A549 (cell line): Measurements from ENCODE around the gene ZPBP2. TPM values are rescaled to one million over a fixed set of nuclear protein-coding genes. Genes with fewer than 3 reads are reported as not detected.

ENCODE experiments used
- ATAC-seq, 2 experiments: fragments of 200-7000 bp in 1 of 2; fragments of >200 bp in 1 of 2; cut with Nextera tagmentation in 1 of 2; cut with Tn5 transposase in 1 of 2; 3 replicates each; pipeline versions ENCODE4 v1.8.0 to v1.9.1; 2018 to 2020; ENCODE audit warnings: mild to moderate bottlenecking in 1 of 2, moderate library complexity in 1 of 2
- CTCF ChIA-PET: fragments of 300-600 bp; sonication (Branson Sonifier 250); formaldehyde crosslinking; extraction: SDS; loops from one replicate; lab custom pipeline; 2021; ENCODE audit warnings: antibody characterized with exemption, inconsistent platforms; lab: Yijun Ruan, JAX
- POLR2A ChIA-PET: fragments of 350-600 bp; formaldehyde crosslinking; extraction: SDS; loops from one replicate; lab custom pipeline; 2021; ENCODE audit warnings: antibody characterized with exemption, inconsistent platforms; lab: Yijun Ruan, JAX
- DNase-seq, 2 experiments: peaks; one replicate each; pipeline versions ENCODE4 v3.0.0 to v3.0.0-alpha.2; 2011 to 2016; ENCODE audit warnings: low read depth in 1 of 2, low spot score in 1 of 2
- FAIRE-seq: peaks from 2 replicates; lab custom pipeline; 2011; peaks lifted over from hg19 to GRCh38; lab: Jason Lieb, UNC
- H3K27ac ChIP-seq, 2 experiments: fragments of >200 bp; sonication (Bioruptor Twin); formaldehyde crosslinking; 3 replicates each; pipeline ENCODE4 v1.5.1; 2016 to 2017
- H3K4me1 ChIP-seq: fragments of >200 bp; sonication (Bioruptor Twin); formaldehyde crosslinking; 3 replicates; pipeline ENCODE4 v1.6.1; 2016
- H3K4me2 ChIP-seq: fragments of >200 bp; sonication (Bioruptor Twin); formaldehyde crosslinking; 3 replicates; pipeline ENCODE4 v1.6.1; 2016
- H3K4me3 ChIP-seq: fragments of >200 bp; sonication (Bioruptor Twin); formaldehyde crosslinking; 3 replicates; pipeline ENCODE4 v1.5.1; 2016
- H3K9me3 ChIP-seq: fragments of >200 bp; sonication (Bioruptor Twin); formaldehyde crosslinking; 3 replicates; pipeline ENCODE4 v1.6.1; 2016
- BHLHE40 ChIP-seq: IDR thresholded peaks from 2 replicates; pipeline ENCODE4 v1.6.1; 2012; ENCODE audit warnings: low read depth, low read length, inconsistent platforms
- CBX8 ChIP-seq: fragments of 200-600 bp; sonication (generic); IDR thresholded peaks from 2 replicates; pipeline ENCODE4 v1.6.1; 2016
- CEBPB ChIP-seq, 2 experiments: fragments of >200 bp in 1 of 2; sonication (Bioruptor Twin) in 1 of 2; formaldehyde crosslinking in 1 of 2; IDR thresholded peaks; 2 replicates each; pipeline ENCODE4 v1.6.1; 2012 to 2016
- CHD4 ChIP-seq: fragments of 200-600 bp; sonication (generic); IDR thresholded peaks from 2 replicates; pipeline ENCODE4 v1.6.1; 2016; ENCODE audit warnings: antibody characterized with exemption, mild to moderate bottlenecking, borderline replicate concordance
- CTCF ChIP-seq: fragments of >200 bp; sonication (Bioruptor Twin); formaldehyde crosslinking; IDR thresholded peaks from 3 replicates; pipeline ENCODE4 v1.5.1; 2016
- EP300 ChIP-seq, 2 experiments: fragments of >200 bp; sonication (Bioruptor Twin); formaldehyde crosslinking; IDR thresholded peaks; 2 replicates in 1 of 2; 3 replicates in 1 of 2; pipeline ENCODE4 v1.6.1; 2016 to 2017
- FOSB ChIP-seq: fragments of 250-450 bp; sonication (Bioruptor Pico); IDR thresholded peaks from 2 replicates; pipeline ENCODE4 v1.5.0; 2020; ENCODE audit warnings: mild to moderate bottlenecking, moderate library complexity
- HDAC2 ChIP-seq: fragments of 200-600 bp; sonication (generic); IDR thresholded peaks from 2 replicates; pipeline ENCODE4 v1.6.1; 2016
- HES2 ChIP-seq: fragments of >200 bp; sonication (Bioruptor Twin); formaldehyde crosslinking; IDR thresholded peaks from 2 replicates; pipeline ENCODE4 v1.6.1; 2016
- HEYL ChIP-seq: fragments of 250-450 bp; sonication (Bioruptor Pico); IDR thresholded peaks from 2 replicates; pipeline ENCODE4 v1.8.0; 2021; ENCODE audit warnings: mild to moderate bottlenecking, moderate library complexity
- HOXB13 ChIP-seq: fragments of 250-450 bp; sonication (Bioruptor Pico); IDR thresholded peaks from 2 replicates; pipeline ENCODE4 v1.5.0; 2020; ENCODE audit warnings: low read depth, mild to moderate bottlenecking, moderate library complexity
- KDM1A ChIP-seq: fragments of 200-600 bp; sonication (generic); IDR thresholded peaks from 2 replicates; pipeline ENCODE4 v1.6.1; 2016; ENCODE audit warnings: low read depth, mild to moderate bottlenecking
- MAX ChIP-seq: IDR thresholded peaks from 2 replicates; pipeline ENCODE4 v1.6.1; 2012
- MYC ChIP-seq: IDR thresholded peaks from 2 replicates; pipeline ENCODE4 v1.6.1; 2012; ENCODE audit warnings: mild to moderate bottlenecking, inconsistent platforms, low read length, improper control_type of control experiment, borderline replicate concordance
- POLR2AphosphoS2 ChIP-seq: conservative IDR thresholded peaks from 2 replicates; pipeline ENCODE4 v1.6.1; 2012; ENCODE audit warnings: low read length, improper control_type of control experiment, inconsistent platforms
- RAD21 ChIP-seq, 2 experiments: fragments of >200 bp in 1 of 2; sonication (Bioruptor Twin) in 1 of 2; formaldehyde crosslinking in 1 of 2; IDR thresholded peaks in 1 of 2; conservative IDR thresholded peaks in 1 of 2; 2 replicates in 1 of 2; 3 replicates in 1 of 2; pipeline ENCODE4 v1.6.1; 2012 to 2018; ENCODE audit warnings: inconsistent platforms in 1 of 2
- RCOR1 ChIP-seq: fragments of 150-350 bp; IDR thresholded peaks from 2 replicates; pipeline ENCODE4 v1.6.1; 2014; ENCODE audit warnings: antibody characterized with exemption, low read length, low read depth
- RFX5 ChIP-seq: fragments of 450-650 bp; IDR thresholded peaks from 2 replicates; pipeline ENCODE4 v1.7.1; 2014; ENCODE audit warnings: antibody characterized with exemption, mild to moderate bottlenecking, moderate library complexity
- SREBF2 ChIP-seq: fragments of 450-650 bp; IDR thresholded peaks from 2 replicates; pipeline ENCODE4 v1.6.1; 2014; ENCODE audit warnings: mild to moderate bottlenecking, moderate library complexity
- WGBS: methylation state at CpG from one replicate; pipeline ENCODE4 v1.1.6; 2017; ENCODE audit errors: missing lambda C conversion rate; 5-methylcytosine and 5-hydroxymethylcytosine counted together
- polyA plus RNA-seq, 4 experiments: library from polyadenylated mRNA; depleted of rRNA in 3 of 4; stranded (reverse); fragments of >200 nt; fragmentation: RNase III in 1 of 4; extraction: RNeasy Plus Mini Kit Qiagen cat#74134 plus additional on column Dnase treatment in 1 of 4; gene quantifications; 2 replicates in 3 of 4; 3 replicates in 1 of 4; pipeline ENCODE4 v1.2.3, GENCODE V29; 2011 to 2017

Gene ZPBP2
- polyA plus RNA-seq, 2 of the 4 experiments (the other 2 are of a cell fraction), result not detected

- DNase-seq, result no peak
- Histone ChIP-seq H3K27ac (no peak overlapping the region), H3K4me3 (no peak overlapping the region), H3K4me1 (peaks cover 11% of the 10 kb centered on the region), H3K4me2 (no peak overlapping the region), H3K9me3 (no peaks in the 10 kb centered on the region)
- TF ChIP-seq RAD21 (conservative IDR thresholded peaks at IDR 0.05 in 1 of 2, IDR thresholded peaks at IDR 0.05 in 1 of 2), result no peak
- no peak for TF ChIP-seq RCOR1
- TF ChIP-seq CHD4, result no peak
- TF ChIP-seq CBX8, result no peak
- TF ChIP-seq MYC, result no peak
- no peak for TF ChIP-seq HEYL (CRISPR knock-in tag)
- no peak for TF ChIP-seq HES2
- TF ChIP-seq CEBPB (IDR thresholded peaks at IDR 0.05), result no peak
- TF ChIP-seq HOXB13 (CRISPR knock-in tag), result no peak
- no peak for TF ChIP-seq POLR2AphosphoS2
- TF ChIP-seq HDAC2, result no peak
- TF ChIP-seq RFX5, result no peak
- TF ChIP-seq EP300 (IDR thresholded peaks at IDR 0.05), result no peak
- no peak for TF ChIP-seq FOSB (CRISPR knock-in tag)
- no peak for TF ChIP-seq BHLHE40
- no peak for TF ChIP-seq SREBF2
- FAIRE-seq, result no peak
- CTCF ChIA-PET, result interaction anchor here (0.8 to 2.9 kb wide), 2 partner anchors 21 to 37 kb away, joined by 3 to 11 read pairs; no protein-coding TSS in a partner anchor
- POLR2A ChIA-PET, result no interaction called here
- WGBS, result 86% methylated on average over 5 of the region's 5 CpGs
- no peak for ATAC-seq
Measured at GRCh38 chr17:39921323-39921722, 53.3 kb downstream of the ZPBP2 start.

GRCh38 chr17:39922006-39922405 is 54.0 kb downstream of the ZPBP2 start:
- H3K4me2 ChIP-seq, result no peak overlapping the region
- H3K27ac ChIP-seq, result no peak overlapping the region
- TF ChIP-seq KDM1A (no peak), MAX (no peak)
- no peaks in the 10 kb centered on the region for H3K9me3 ChIP-seq
- 92% methylated on average over 6 of the region's 6 CpGs for WGBS
- ChIA-PET POLR2A (no interaction called here), CTCF (interaction anchor here (0.6 to 2.9 kb wide), 7 partner anchors 9 to 300 kb away, joined by 3 to 11 read pairs (median 3); no protein-coding TSS in a partner anchor)
- no peak overlapping the region for H3K4me3 ChIP-seq
- peaks cover 15% of the 10 kb centered on the region for H3K4me1 ChIP-seq
- ATAC-seq (no peak), DNase-seq (no peak), FAIRE-seq (no peak)

- no peak for DNase-seq
- no peak for ATAC-seq
- Histone ChIP-seq H3K9me3 (no peaks in the 10 kb centered on the region), H3K27ac (no peak overlapping the region), H3K4me3 (no peak overlapping the region), H3K4me2 (no peak overlapping the region), H3K4me1 (peaks cover 19% of the 10 kb centered on the region)
- 88% methylated on average over 6 of the region's 6 CpGs for WGBS
- POLR2A ChIA-PET, result no interaction called here
- no peak for FAIRE-seq
- CTCF ChIA-PET, result interaction anchor here (1.3 to 2.9 kb wide), 5 partner anchors 10 to 193 kb away, joined by 3 to 11 read pairs (median 4); partner anchors contain the start of gene PSMD3
- TF ChIP-seq CTCF (no peak), BHLHE40 (no peak)
- TF ChIP-seq, all 56 proteins: peak for 0
Measured at GRCh38 chr17:39923230-39923629, 55.2 kb downstream of the ZPBP2 start.
